GM23248 (cell line): ENCODE results near the gene TXNDC17. TPM values are rescaled to one million over a fixed set of nuclear protein-coding genes. Genes with fewer than 3 reads are reported as not detected.

Experiments used
- DNase-seq: peaks from one replicate; pipeline ENCODE4 v3.0.0-alpha.2; 2015
- H2AFZ ChIP-seq: fragments of 200-600 bp; sonication (generic); 2 replicates; pipeline ENCODE4 v1.6.1; 2016; ENCODE audit warnings: antibody characterized with exemption
- H3F3A ChIP-seq: fragments of 200-600 bp; sonication (generic); 2 replicates; pipeline ENCODE4 v1.6.1; 2016; ENCODE audit warnings: mild to moderate bottlenecking, antibody characterized with exemption, mixed run types; ENCODE audit not compliant: insufficient read depth
- H3K27ac ChIP-seq: fragments of 200-600 bp; sonication (generic); 2 replicates; pipeline ENCODE4 v1.5.1; 2016; ENCODE audit warnings: mild to moderate bottlenecking
- H3K27me3 ChIP-seq: fragments of 200-600 bp; sonication (generic); replicated peaks from 2 replicates; pipeline ENCODE4 v1.6.1; 2016; ENCODE audit warnings: mild to moderate bottlenecking; ENCODE audit not compliant: insufficient read depth
- H3K36me3 ChIP-seq: fragments of 200-600 bp; sonication (generic); 2 replicates; pipeline ENCODE4 v1.6.1; 2016; ENCODE audit warnings: low read depth, mild to moderate bottlenecking
- H3K4me1 ChIP-seq: fragments of 200-600 bp; sonication (generic); 2 replicates; pipeline ENCODE4 v1.6.1; 2016; ENCODE audit warnings: mild to moderate bottlenecking; ENCODE audit not compliant: insufficient read depth
- H3K4me2 ChIP-seq: fragments of 200-600 bp; sonication (generic); one replicate; pipeline ENCODE4 v1.6.1; 2016; ENCODE audit warnings: mild to moderate bottlenecking; ENCODE audit not compliant: unreplicated experiment
- H3K4me3 ChIP-seq: fragments of 200-600 bp; sonication (generic); 2 replicates; pipeline ENCODE4 v1.5.1; 2016; ENCODE audit warnings: mild to moderate bottlenecking
- H3K79me2 ChIP-seq: fragments of 200-600 bp; sonication (generic); 2 replicates; pipeline ENCODE4 v1.6.1; 2016; ENCODE audit warnings: mild to moderate bottlenecking; ENCODE audit not compliant: insufficient read depth
- H3K9ac ChIP-seq: fragments of 200-600 bp; sonication (generic); 2 replicates; pipeline ENCODE4 v1.6.1; 2016; ENCODE audit warnings: mild to moderate bottlenecking
- H3K9me2 ChIP-seq: fragments of 200-600 bp; sonication (generic); 2 replicates; pipeline ENCODE4 v1.6.1; 2016; ENCODE audit warnings: mixed run types, mild to moderate bottlenecking, moderate library complexity; ENCODE audit not compliant: insufficient read depth
- H3K9me3 ChIP-seq: fragments of 200-600 bp; sonication (generic); one replicate; pipeline ENCODE4 v1.6.1; 2017; ENCODE audit warnings: low read depth
- H4K20me1 ChIP-seq: fragments of 200-600 bp; sonication (generic); 2 replicates; pipeline ENCODE4 v1.6.0; 2016; ENCODE audit not compliant: insufficient read depth
- EZH2 ChIP-seq: fragments of 200-600 bp; sonication (generic); IDR thresholded peaks from 2 replicates; pipeline ENCODE4 v1.6.1; 2018; ENCODE audit warnings: antibody characterized with exemption, mild to moderate bottlenecking; ENCODE audit not compliant: insufficient read depth, poor library complexity, severe bottlenecking
- EZH2phosphoT487 ChIP-seq: fragments of 200-600 bp; sonication (generic); IDR thresholded peaks from 2 replicates; pipeline ENCODE4 v1.6.1; 2018; ENCODE audit warnings: antibody characterized with exemption, moderate library complexity, mild to moderate bottlenecking, low read depth; ENCODE audit not compliant: insufficient read depth
- WGBS, 2 experiments: methylation state at CpG; one replicate each; pipeline ENCODE4 v1.1.6; 2015 to 2017; ENCODE audit warnings: low lambda C conversion rate in 2 of 2, low coverage in 1 of 2; ENCODE audit errors: missing lambda C conversion rate in 2 of 2; 5-methylcytosine and 5-hydroxymethylcytosine counted together
- in situ Hi-C: fragments of 300-500 bp; cut with MboI; formaldehyde crosslinking; loops from 2 replicates; pipeline ENCODE4 v1.15.0; 2020
- polyA plus RNA-seq: library from polyadenylated mRNA; unstranded; fragments of >200 nt; fragmentation: Nextera tagmentation; extraction: Ambion mirVana; gene quantifications from 2 replicates; pipeline ENCODE4 v1.2.1, GENCODE V29; 2016
- total RNA-seq: library from RNA; depleted of rRNA; stranded (reverse); fragments of >200 nt; shearing (Covaris generic); gene quantifications from 2 replicates; pipeline ENCODE4 v1.2.3, GENCODE V29; 2014

TXNDC17 gene
- total and polyA plus RNA-seq, 2 experiments from 2014 or later: 152 to 630 TPM

GRCh38 chr17:6630390-6630789 is 10.5 kb upstream of the TXNDC17 start:
- TF ChIP-seq EZH2phosphoT487 (no peak), EZH2 (no peak)
- in situ Hi-C loops: no loop called here
- WGBS, 2 experiments: 100% methylated on average over 1 of the region's 1 CpG
- Histone ChIP-seq H3K9me2 (no peaks in the 10 kb centered on the region), H2AFZ (no peak overlapping the region), H3F3A (no peaks in the 10 kb centered on the region), H4K20me1 (no peaks in the 10 kb centered on the region), H3K79me2 (peaks cover 66% of the 10 kb centered on the region), H3K4me3 (no peak overlapping the region), H3K4me2 (no peak overlapping the region), H3K27ac (no peak overlapping the region), H3K27me3 (no peaks in the 10 kb centered on the region), H3K9me3 (no peaks in the 10 kb centered on the region), H3K4me1 (0 out of 2 replicates have a peak, but pooled peaks cover 9% of the 10 kb centered on the region), H3K36me3 (peaks cover 55% of the 10 kb centered on the region), H3K9ac (no peak overlapping the region)
- no peak for DNase-seq

- Histone ChIP-seq H3K27me3 (no peaks in the 10 kb centered on the region), H3F3A (no peaks in the 10 kb centered on the region), H2AFZ (no peak overlapping the region), H3K79me2 (peaks cover 66% of the 10 kb centered on the region), H3K4me1 (no peaks in the 10 kb centered on the region), H3K4me2 (no peak overlapping the region), H3K9me2 (no peaks in the 10 kb centered on the region), H3K9me3 (no peaks in the 10 kb centered on the region), H3K36me3 (peaks cover 53% of the 10 kb centered on the region), H3K4me3 (no peak overlapping the region), H3K27ac (no peak overlapping the region), H4K20me1 (no peaks in the 10 kb centered on the region), H3K9ac (no peak overlapping the region)
- in situ Hi-C loops: no loop called here
- TF ChIP-seq EZH2 (no peak), EZH2phosphoT487 (no peak)
- DNase-seq: no peak
Observed at GRCh38 chr17:6632530-6632929, 8.3 kb upstream of the TXNDC17 start.

- H3K36me3 ChIP-seq: peaks cover 45% of the 10 kb centered on the region
- no peak overlapping the region for H3K4me2 ChIP-seq
- WGBS, 2 experiments: 95 to 97% methylated on average over 3 of the region's 3 CpGs
- peaks cover 72% of the 10 kb centered on the region for H3K79me2 ChIP-seq
- H3F3A ChIP-seq: no peaks in the 10 kb centered on the region
- H3K9me3 ChIP-seq: no peaks in the 10 kb centered on the region
- H2AFZ ChIP-seq: no peak overlapping the region
- DNase-seq: no peak
- H3K4me1 ChIP-seq: no peaks in the 10 kb centered on the region
- no peak overlapping the region for H3K9ac ChIP-seq
- H3K9me2 ChIP-seq: no peaks in the 10 kb centered on the region
- in situ Hi-C loops: no loop called here
- TF ChIP-seq EZH2phosphoT487 (no peak), EZH2 (no peak)
- H3K4me3 ChIP-seq: no peak overlapping the region
- H3K27me3 ChIP-seq: no peaks in the 10 kb centered on the region
- H3K27ac ChIP-seq: no peak overlapping the region
- H4K20me1 ChIP-seq: no peaks in the 10 kb centered on the region
Observed at GRCh38 chr17:6633263-6633662, 7.6 kb upstream of the TXNDC17 start.

GRCh38 chr17:6636105-6636504 is 4.8 kb upstream of the TXNDC17 start:
- in situ Hi-C loops: no loop called here
- H3K9me3 ChIP-seq: no peaks in the 10 kb centered on the region
- no peak overlapping the region for H3K27ac ChIP-seq
- peaks cover 33% of the 10 kb centered on the region for H3K36me3 ChIP-seq
- no peak overlapping the region for H3K4me3 ChIP-seq
- H3K4me1 ChIP-seq: no peaks in the 10 kb centered on the region
- no peaks in the 10 kb centered on the region for H3F3A ChIP-seq
- H3K4me2 ChIP-seq: no peak overlapping the region
- no peaks in the 10 kb centered on the region for H3K27me3 ChIP-seq
- H2AFZ ChIP-seq: no peak overlapping the region
- H3K9me2 ChIP-seq: no peaks in the 10 kb centered on the region
- TF ChIP-seq EZH2 (no peak), EZH2phosphoT487 (no peak)
- 61 to 64% methylated on average over 2 of the region's 2 CpGs for WGBS, 2 experiments
- no peaks in the 10 kb centered on the region for H4K20me1 ChIP-seq
- H3K9ac ChIP-seq: no peak overlapping the region
- no peak for DNase-seq
- peaks cover 86% of the 10 kb centered on the region for H3K79me2 ChIP-seq

GRCh38 chr17:6636616-6637457 is 4.0 kb upstream of the TXNDC17 start:
- Histone ChIP-seq H4K20me1 (no peaks in the 10 kb centered on the region), H3K27ac (no peak overlapping the region), H3K4me2 (no peak overlapping the region), H3K4me1 (peaks cover 3% of the 10 kb centered on the region), H3K9me2 (no peaks in the 10 kb centered on the region), H3K79me2 (peaks cover 87% of the 10 kb centered on the region), H3K4me3 (no peak overlapping the region), H3F3A (peaks cover 5% of the 10 kb centered on the region), H3K36me3 (peaks cover 28% of the 10 kb centered on the region), H3K9me3 (no peaks in the 10 kb centered on the region), H3K27me3 (no peaks in the 10 kb centered on the region), H2AFZ (no peak overlapping the region), H3K9ac (no peak overlapping the region)
- in situ Hi-C loops: no loop called here
- TF ChIP-seq EZH2phosphoT487 (no peak), EZH2 (no peak)
- no peak for DNase-seq
- 90 to 91% methylated on average over 16 to 17 of the region's 17 CpGs for WGBS, 2 experiments
